WTC11 (cell line): ENCODE results near the gene NEK7. TPM values are rescaled to one million over a fixed set of nuclear protein-coding genes. Genes with fewer than 3 reads are reported as not detected.

Experiments used
- ATAC-seq: fragments of 200-7000 bp; cut with Tn5 transposase; 2 replicates; pipeline ENCODE4 v1.10.0; 2021; ENCODE audit warnings: mild to moderate bottlenecking, moderate library complexity
- CTCF ChIA-PET: fragments of 300-600 bp; sonication (Branson Sonifier 250); formaldehyde crosslinking; loops from one replicate; lab custom pipeline; 2021; ENCODE audit warnings: antibody characterized with exemption; lab: Charles Lee
- POLR2A ChIA-PET: fragments of 350-600 bp; sonication (Branson Sonifier 250); formaldehyde crosslinking; loops from one replicate; lab custom pipeline; 2021; ENCODE audit warnings: antibody characterized with exemption; lab: Charles Lee
- DNase-seq: peaks from one replicate; pipeline ENCODE4 v3.0.0; 2021; ENCODE audit warnings: low spot score
- H3K27ac Mint-ChIP-seq: 2 replicates; pipeline ENCODE4 v1.8.0; 2021; ENCODE audit warnings: mixed read lengths
- H3K27me3 Mint-ChIP-seq: 2 replicates; pipeline ENCODE4 v1.8.0; 2021; ENCODE audit warnings: low read depth, mild to moderate bottlenecking, moderate library complexity, mixed read lengths
- H3K36me3 Mint-ChIP-seq: 2 replicates; pipeline ENCODE4 v1.8.0; 2021; ENCODE audit warnings: mixed read lengths
- H3K4me1 Mint-ChIP-seq: 2 replicates; pipeline ENCODE4 v1.8.0; 2022; ENCODE audit warnings: mixed read lengths
- H3K4me3 Mint-ChIP-seq: 2 replicates; pipeline ENCODE4 v1.8.0; 2021; ENCODE audit warnings: mild to moderate bottlenecking, moderate library complexity, mixed read lengths
- H3K9me3 Mint-ChIP-seq: 2 replicates; pipeline ENCODE4 v1.8.0; 2021; ENCODE audit warnings: mixed read lengths
- AR ChIP-seq: fragments of 250-450 bp; sonication (Bioruptor Pico); IDR thresholded peaks from 2 replicates; pipeline ENCODE4 v1.9.0; 2021; ENCODE audit warnings: mild to moderate bottlenecking
- GABPB1 ChIP-seq: sonication (generic); formaldehyde crosslinking; IDR thresholded peaks from 2 replicates; pipeline ENCODE4 v1.8.1; 2023; ENCODE audit warnings: mild to moderate bottlenecking, missing genetic modification reagents
- JAZF1 ChIP-seq: fragments of 250-450 bp; sonication (Bioruptor Pico); IDR thresholded peaks from 2 replicates; pipeline ENCODE4 v1.9.0; 2021; ENCODE audit warnings: moderate library complexity, mild to moderate bottlenecking, inconsistent platforms
- JUN ChIP-seq: sonication (generic); formaldehyde crosslinking; IDR thresholded peaks from 2 replicates; pipeline ENCODE4 v1.8.0; 2023; ENCODE audit warnings: mild to moderate bottlenecking, missing genetic modification reagents
- MYBL2 ChIP-seq: sonication (generic); formaldehyde crosslinking; IDR thresholded peaks from 2 replicates; pipeline ENCODE4 v1.8.1; 2023; ENCODE audit warnings: mild to moderate bottlenecking, moderate library complexity, missing genetic modification reagents
- NFE2L1 ChIP-seq: sonication (generic); formaldehyde crosslinking; IDR thresholded peaks from 2 replicates; pipeline ENCODE4 v1.8.1; 2023; ENCODE audit warnings: missing genetic modification reagents
- NFYB ChIP-seq: sonication (generic); formaldehyde crosslinking; conservative IDR thresholded peaks from 2 replicates; pipeline ENCODE4 v1.8.0; 2022; ENCODE audit warnings: low read depth, missing genetic modification reagents
- OVOL2 ChIP-seq: fragments of 250-450 bp; sonication (Bioruptor Pico); IDR thresholded peaks from 2 replicates; pipeline ENCODE4 v1.9.0; 2021; ENCODE audit warnings: mild to moderate bottlenecking, borderline replicate concordance
- SOX15 ChIP-seq: fragments of 250-450 bp; sonication (Bioruptor Pico); IDR thresholded peaks from 2 replicates; pipeline ENCODE4 v1.9.0; 2021; ENCODE audit warnings: mild to moderate bottlenecking
- TEAD1 ChIP-seq: sonication (generic); formaldehyde crosslinking; IDR thresholded peaks from 2 replicates; pipeline ENCODE4 v1.8.0; 2022; ENCODE audit warnings: mild to moderate bottlenecking, missing genetic modification reagents
- ZNF317 ChIP-seq: sonication (generic); formaldehyde crosslinking; IDR thresholded peaks from 2 replicates; pipeline ENCODE4 v1.8.1; 2023; ENCODE audit warnings: low read depth, mild to moderate bottlenecking, moderate library complexity, missing genetic modification reagents, borderline replicate concordance
- ZNF423 ChIP-seq: fragments of 250-450 bp; sonication (Bioruptor Pico); IDR thresholded peaks from 2 replicates; pipeline ENCODE4 v2.1.2; 2022; ENCODE audit warnings: mild to moderate bottlenecking, moderate library complexity
- total RNA-seq: library from RNA; stranded (reverse); gene quantifications from 3 replicates; pipeline ENCODE4 v1.2.3, GENCODE V29; 2021
- TF ChIP-seq, protein P1 (sequence below): sonication (generic); formaldehyde crosslinking; IDR thresholded peaks from 2 replicates; pipeline ENCODE4 v1.8.0; 2023; ENCODE audit warnings: missing genetic modification reagents, mild to moderate bottlenecking, borderline replicate concordance
- TF ChIP-seq, protein P2 (sequence below): sonication (generic); formaldehyde crosslinking; IDR thresholded peaks from 2 replicates; pipeline ENCODE4 v1.8.1; 2023; ENCODE audit warnings: mild to moderate bottlenecking, missing genetic modification reagents, moderate library complexity
- TF ChIP-seq, protein P3 (sequence below): fragments of 250-450 bp; sonication (Bioruptor Pico); conservative IDR thresholded peaks from 2 replicates; pipeline ENCODE4 v1.9.0; 2021; ENCODE audit warnings: mild to moderate bottlenecking

NEK7 gene
- total RNA-seq, 1 experiment from 2014 or later = 10.3 TPM

DNA sequence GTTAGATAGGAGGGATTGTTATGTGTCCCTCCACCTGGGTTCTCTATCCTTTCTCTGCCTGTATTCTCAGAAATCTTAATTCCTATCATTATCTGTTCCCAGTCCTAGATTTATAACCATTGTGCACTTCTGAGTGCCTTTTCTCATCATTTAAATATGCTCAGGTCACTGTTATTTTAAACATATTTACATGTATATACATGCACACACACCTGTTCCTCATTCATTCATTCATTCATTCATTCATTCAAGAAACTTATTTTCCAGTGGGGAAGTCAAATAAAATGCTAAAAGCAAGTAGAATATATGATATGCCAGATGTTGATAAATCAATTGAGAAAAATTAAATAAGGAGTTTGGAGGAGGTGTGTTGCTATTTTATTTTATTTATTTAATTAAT, 110.3 kb downstream of the NEK7 start:
- no peak for ATAC-seq
- TF ChIP-seq JAZF1 (CRISPR knock-in tag) (no peak), MYBL2 (CRISPR knock-in tag) (no peak), NFE2L1 (CRISPR knock-in tag) (no peak)
- TF ChIP-seq, protein P1, sequence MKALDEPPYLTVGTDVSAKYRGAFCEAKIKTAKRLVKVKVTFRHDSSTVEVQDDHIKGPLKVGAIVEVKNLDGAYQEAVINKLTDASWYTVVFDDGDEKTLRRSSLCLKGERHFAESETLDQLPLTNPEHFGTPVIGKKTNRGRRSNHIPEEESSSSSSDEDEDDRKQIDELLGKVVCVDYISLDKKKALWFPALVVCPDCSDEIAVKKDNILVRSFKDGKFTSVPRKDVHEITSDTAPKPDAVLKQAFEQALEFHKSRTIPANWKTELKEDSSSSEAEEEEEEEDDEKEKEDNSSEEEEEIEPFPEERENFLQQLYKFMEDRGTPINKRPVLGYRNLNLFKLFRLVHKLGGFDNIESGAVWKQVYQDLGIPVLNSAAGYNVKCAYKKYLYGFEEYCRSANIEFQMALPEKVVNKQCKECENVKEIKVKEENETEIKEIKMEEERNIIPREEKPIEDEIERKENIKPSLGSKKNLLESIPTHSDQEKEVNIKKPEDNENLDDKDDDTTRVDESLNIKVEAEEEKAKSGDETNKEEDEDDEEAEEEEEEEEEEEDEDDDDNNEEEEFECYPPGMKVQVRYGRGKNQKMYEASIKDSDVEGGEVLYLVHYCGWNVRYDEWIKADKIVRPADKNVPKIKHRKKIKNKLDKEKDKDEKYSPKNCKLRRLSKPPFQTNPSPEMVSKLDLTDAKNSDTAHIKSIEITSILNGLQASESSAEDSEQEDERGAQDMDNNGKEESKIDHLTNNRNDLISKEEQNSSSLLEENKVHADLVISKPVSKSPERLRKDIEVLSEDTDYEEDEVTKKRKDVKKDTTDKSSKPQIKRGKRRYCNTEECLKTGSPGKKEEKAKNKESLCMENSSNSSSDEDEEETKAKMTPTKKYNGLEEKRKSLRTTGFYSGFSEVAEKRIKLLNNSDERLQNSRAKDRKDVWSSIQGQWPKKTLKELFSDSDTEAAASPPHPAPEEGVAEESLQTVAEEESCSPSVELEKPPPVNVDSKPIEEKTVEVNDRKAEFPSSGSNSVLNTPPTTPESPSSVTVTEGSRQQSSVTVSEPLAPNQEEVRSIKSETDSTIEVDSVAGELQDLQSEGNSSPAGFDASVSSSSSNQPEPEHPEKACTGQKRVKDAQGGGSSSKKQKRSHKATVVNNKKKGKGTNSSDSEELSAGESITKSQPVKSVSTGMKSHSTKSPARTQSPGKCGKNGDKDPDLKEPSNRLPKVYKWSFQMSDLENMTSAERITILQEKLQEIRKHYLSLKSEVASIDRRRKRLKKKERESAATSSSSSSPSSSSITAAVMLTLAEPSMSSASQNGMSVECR (CRISPR knock-in tag) = no peak
- Mint-ChIP-seq H3K4me1 (no peaks in the 10 kb centered on the region), H3K27me3 (no peaks in the 10 kb centered on the region), H3K9me3 (no peaks in the 10 kb centered on the region), H3K36me3 (no peaks in the 10 kb centered on the region), H3K4me3 (no peak overlapping the region), H3K27ac (no peak overlapping the region)
- DNase-seq = no peak
- CTCF ChIA-PET = no interaction called here
- POLR2A ChIA-PET = no interaction called here

DNA sequence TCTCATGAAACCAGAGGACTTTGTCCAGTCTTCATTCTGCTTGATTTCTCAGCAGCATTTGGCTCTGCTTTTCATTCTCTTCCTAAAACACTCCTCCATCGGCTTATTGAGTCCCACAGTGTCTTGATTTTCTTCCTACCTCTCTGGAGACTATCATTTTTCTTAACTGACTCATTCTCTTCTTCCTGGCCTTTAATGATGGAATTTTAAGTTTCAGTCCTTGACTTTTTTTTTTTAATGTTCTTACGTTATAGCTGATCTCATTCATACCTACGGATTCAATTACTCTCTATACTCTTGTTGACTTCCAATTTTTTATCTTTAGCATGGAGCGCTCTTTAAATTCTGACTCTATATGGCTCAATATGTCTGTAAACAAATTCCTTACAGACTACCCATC, 111.1 kb downstream of the NEK7 start:
- DNase-seq (no peak), ATAC-seq (no peak)
- Mint-ChIP-seq H3K4me1 (no peaks in the 10 kb centered on the region), H3K27ac (no peak overlapping the region), H3K4me3 (no peak overlapping the region), H3K27me3 (no peaks in the 10 kb centered on the region), H3K36me3 (no peaks in the 10 kb centered on the region), H3K9me3 (no peaks in the 10 kb centered on the region)
- ChIA-PET POLR2A (no interaction called here), CTCF (no interaction called here)
- TF ChIP-seq MYBL2 (CRISPR knock-in tag) (no peak), GABPB1 (CRISPR knock-in tag) (no peak), TEAD1 (CRISPR knock-in tag) (no peak), NFYB (no peak), ZNF317 (no peak), SOX15 (CRISPR knock-in tag) (no peak), OVOL2 (CRISPR knock-in tag) (no peak), AR (CRISPR knock-in tag) (no peak), JUN (CRISPR knock-in tag) (no peak), ZNF423 (no peak)
- TF ChIP-seq, protein P2, sequence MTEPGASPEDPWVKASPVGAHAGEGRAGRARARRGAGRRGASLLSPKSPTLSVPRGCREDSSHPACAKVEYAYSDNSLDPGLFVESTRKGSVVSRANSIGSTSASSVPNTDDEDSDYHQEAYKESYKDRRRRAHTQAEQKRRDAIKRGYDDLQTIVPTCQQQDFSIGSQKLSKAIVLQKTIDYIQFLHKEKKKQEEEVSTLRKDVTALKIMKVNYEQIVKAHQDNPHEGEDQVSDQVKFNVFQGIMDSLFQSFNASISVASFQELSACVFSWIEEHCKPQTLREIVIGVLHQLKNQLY (CRISPR knock-in tag) = no peak
- TF ChIP-seq, protein P3, sequence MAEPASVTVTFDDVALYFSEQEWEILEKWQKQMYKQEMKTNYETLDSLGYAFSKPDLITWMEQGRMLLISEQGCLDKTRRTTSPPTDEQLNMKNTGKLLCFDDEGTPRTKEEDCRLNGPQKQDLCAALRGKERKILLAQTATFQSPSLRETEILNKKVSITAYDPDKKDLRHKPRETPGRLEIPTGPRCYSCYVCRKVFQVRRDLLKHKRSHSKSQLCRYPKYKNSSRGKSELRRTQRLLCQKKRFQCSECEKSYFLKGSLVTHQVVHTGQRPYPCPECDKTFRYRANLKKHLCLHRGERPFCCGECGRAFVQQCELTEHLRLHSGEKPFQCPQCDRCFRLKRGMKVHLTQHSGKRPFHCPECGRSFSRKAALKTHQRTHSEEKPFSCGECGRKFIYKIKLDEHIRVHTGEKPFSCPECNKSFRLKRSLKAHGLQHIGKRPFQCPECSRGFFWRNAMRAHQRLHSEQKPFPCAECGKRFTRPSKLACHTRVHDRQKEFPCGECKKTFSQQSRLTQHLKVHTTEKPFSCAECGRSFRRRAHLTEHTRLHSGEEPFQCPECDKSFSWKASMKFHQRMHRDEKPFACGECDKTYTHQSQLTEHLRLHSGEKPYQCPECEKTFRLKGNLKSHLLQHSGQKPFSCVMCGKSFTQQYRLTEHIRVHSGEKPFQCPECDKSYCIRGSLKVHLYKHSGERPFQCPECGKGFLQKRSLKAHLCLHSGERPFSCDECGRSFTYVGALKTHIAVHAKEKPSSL (CRISPR knock-in tag) = no peak
